ENCODE measurements around the gene SLC26A8.

DNA sequence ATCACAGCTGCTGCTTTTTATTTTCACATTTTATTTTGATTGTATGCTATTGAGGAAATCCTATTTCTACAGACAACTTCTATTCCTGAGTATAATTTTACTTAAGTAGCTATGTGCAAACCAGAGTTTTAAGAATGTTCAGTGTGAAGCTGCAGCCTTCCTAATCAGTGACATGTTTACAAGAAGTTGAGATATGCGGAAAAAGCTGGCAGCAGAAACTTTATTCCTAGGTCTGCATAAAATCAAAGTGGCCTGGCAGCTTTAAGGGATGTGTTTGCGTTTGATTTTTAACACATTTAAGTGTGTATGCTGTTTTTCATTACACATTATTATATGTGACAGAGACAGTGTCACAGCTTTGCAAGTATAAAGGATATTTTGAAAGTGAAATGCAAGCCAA, 29.4 kb upstream of the SLC26A8 start:
- TF ChIP-seq EZH2phosphoT487 (IDR thresholded peaks at IDR 0.05; ENCODE audit: borderline replicate concordance) = no peak
- TF ChIP-seq CTCF (IDR thresholded peaks at IDR 0.05 in 2 of 3, conservative IDR thresholded peaks at IDR 0.05 in 1 of 3; ENCODE audit: borderline replicate concordance in 1 of 3, insufficient read depth in 1 of 3, low read depth in 2 of 3, low read length in 2 of 3) = no peak
- TF ChIP-seq FOSL1 (IDR thresholded peaks at IDR 0.05; ENCODE audit: low read depth) = no peak
- no peak for TF ChIP-seq RAD21 (IDR thresholded peaks at IDR 0.05; ENCODE audit: low read depth)
- TF ChIP-seq SIN3A (IDR thresholded peaks at IDR 0.05; ENCODE audit: low read depth) = no peak
- no peak for TF ChIP-seq SRF (IDR thresholded peaks at IDR 0.05; ENCODE audit: low read depth)
- TF ChIP-seq POLR2A (IDR thresholded peaks at IDR 0.05; ENCODE audit: borderline replicate concordance, extremely low read depth, insufficient read depth, insufficient read length) = no peak
- no peak for TF ChIP-seq EZH2 (IDR thresholded peaks at IDR 0.05)
- TF ChIP-seq REST (IDR thresholded peaks at IDR 0.05; ENCODE audit: low read depth) = no peak
- no peak for TF ChIP-seq ZFX (IDR thresholded peaks at IDR 0.05)
- no peak for TF ChIP-seq EGR1 (IDR thresholded peaks at IDR 0.05; ENCODE audit: low read depth)
- TF ChIP-seq POLR2AphosphoS5 (IDR thresholded peaks at IDR 0.05; ENCODE audit: low read depth, low read length) = no peak
- no peak for TF ChIP-seq ZNF274 (IDR thresholded peaks at IDR 0.05; ENCODE audit: low read depth, low read length)
- TF ChIP-seq YY1 (IDR thresholded peaks at IDR 0.05; ENCODE audit: extremely low read depth, insufficient replicate concordance, low read depth, low read length) = no peak

Measured in HCT116 (cell line).